MM.1S (cell line): ENCODE measurements around the gene KLHDC9.

Experiments used
- DNase-seq: peaks from one replicate; pipeline ENCODE4 v3.0.0-alpha.2; 2015
- H2AFZ ChIP-seq: fragments of 300-600 bp; sonication (generic); 2 replicates; pipeline ENCODE4 v1.6.0; 2016; ENCODE audit warnings: antibody characterized with exemption, low read length
- H3F3A ChIP-seq: fragments of 300-600 bp; sonication (generic); 2 replicates; pipeline ENCODE4 v1.6.1; 2016; ENCODE audit warnings: mild to moderate bottlenecking, antibody characterized with exemption, low read length, moderate library complexity, mixed read lengths; ENCODE audit not compliant: insufficient read depth
- H3K27ac ChIP-seq: fragments of 300-600 bp; sonication (generic); 2 replicates; pipeline ENCODE4 v1.5.1; 2016; ENCODE audit warnings: mild to moderate bottlenecking, low read length
- H3K27me3 ChIP-seq: fragments of 300-600 bp; sonication (generic); replicated peaks from 2 replicates; pipeline ENCODE4 v1.6.0; 2016; ENCODE audit warnings: low read length; ENCODE audit not compliant: insufficient read depth
- H3K36me3 ChIP-seq: fragments of 300-600 bp; sonication (generic); replicated peaks from 2 replicates; pipeline ENCODE4 v1.6.1; 2016; ENCODE audit warnings: mild to moderate bottlenecking, low read length, mixed read lengths; ENCODE audit not compliant: insufficient read depth
- H3K4me1 ChIP-seq: fragments of 300-600 bp; sonication (generic); 2 replicates; pipeline ENCODE4 v1.6.1; 2016; ENCODE audit warnings: low read length, mixed read lengths
- H3K4me2 ChIP-seq: fragments of 300-600 bp; sonication (generic); 2 replicates; pipeline ENCODE4 v1.6.0; 2016; ENCODE audit warnings: low read depth, low read length
- H3K4me3 ChIP-seq: fragments of 300-600 bp; sonication (generic); 2 replicates; pipeline ENCODE4 v1.5.1; 2016; ENCODE audit warnings: low read length, mixed read lengths
- H3K79me2 ChIP-seq: fragments of 300-600 bp; sonication (generic); 2 replicates; pipeline ENCODE4 v1.6.1; 2016; ENCODE audit warnings: mixed run types, low read length, mixed read lengths
- H3K9ac ChIP-seq: fragments of 300-600 bp; sonication (generic); 2 replicates; pipeline ENCODE4 v1.6.1; 2016; ENCODE audit warnings: low read length, mixed read lengths
- H3K9me2 ChIP-seq: fragments of 300-600 bp; sonication (generic); replicated peaks from 2 replicates; pipeline ENCODE4 v1.6.1; 2016; ENCODE audit warnings: mild to moderate bottlenecking, low read length, mixed read lengths; ENCODE audit not compliant: insufficient read depth
- H3K9me3 ChIP-seq: fragments of 300-600 bp; sonication (generic); replicated peaks from 2 replicates; pipeline ENCODE4 v1.6.1; 2016; ENCODE audit warnings: mild to moderate bottlenecking, low read length, mixed read lengths; ENCODE audit not compliant: insufficient read depth
- H4K20me1 ChIP-seq: fragments of 300-600 bp; sonication (generic); 2 replicates; pipeline ENCODE4 v1.6.1; 2016; ENCODE audit warnings: mild to moderate bottlenecking, low read length, moderate library complexity, mixed read lengths; ENCODE audit not compliant: insufficient read depth
- EZH2 ChIP-seq: fragments of 300-600 bp; sonication (generic); optimal IDR thresholded peaks from 2 replicates; pipeline ENCODE3; 2017; ENCODE audit warnings: low read depth, mild to moderate bottlenecking, antibody characterized with exemption, low read length, mixed read lengths
- EZH2phosphoT487 ChIP-seq: fragments of 300-600 bp; sonication (generic); IDR thresholded peaks from 2 replicates; pipeline ENCODE4 v1.6.1; 2018; ENCODE audit warnings: antibody characterized with exemption, low read length
- TF ChIP-seq, protein P1 (sequence below): fragments of 300-600 bp; sonication (generic); IDR thresholded peaks from 2 replicates; pipeline ENCODE4 v1.5.1; 2016; ENCODE audit warnings: antibody characterized with exemption, low read length, mixed read lengths

KLHDC9 gene

DNA sequence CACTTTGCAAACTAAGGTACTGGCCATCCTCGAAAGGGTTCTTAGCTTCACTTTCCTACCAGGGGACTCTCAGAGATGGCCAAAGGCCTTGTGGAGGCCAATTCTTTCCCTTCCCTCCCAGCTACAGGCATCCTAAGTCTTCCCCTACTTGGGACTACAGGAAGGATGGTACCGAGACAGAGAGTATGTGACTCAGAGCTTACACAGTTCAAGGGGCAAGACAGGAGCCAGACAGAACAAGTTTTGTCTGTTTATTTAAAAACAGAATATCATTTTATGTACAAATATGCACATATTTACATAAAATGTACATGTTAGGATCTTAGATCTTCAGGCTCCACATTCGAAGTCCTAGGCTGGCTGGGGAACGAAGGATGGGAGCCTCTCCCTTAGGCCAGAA lies 27.4 kb upstream of the KLHDC9 start:
- H3F3A ChIP-seq: peaks cover 25% of the 10 kb centered on the region
- peaks cover 39% of the 10 kb centered on the region for H3K79me2 ChIP-seq
- no peaks in the 10 kb centered on the region for H3K36me3 ChIP-seq
- peak overlapping the region; percentile 90; the same call in 1 of the 2 replicates for H3K4me2 ChIP-seq
- no peaks in the 10 kb centered on the region for H3K9me3 ChIP-seq
- H4K20me1 ChIP-seq: no peaks in the 10 kb centered on the region
- TF ChIP-seq EZH2 (no peak), EZH2phosphoT487 (no peak)
- TF ChIP-seq, protein P1, sequence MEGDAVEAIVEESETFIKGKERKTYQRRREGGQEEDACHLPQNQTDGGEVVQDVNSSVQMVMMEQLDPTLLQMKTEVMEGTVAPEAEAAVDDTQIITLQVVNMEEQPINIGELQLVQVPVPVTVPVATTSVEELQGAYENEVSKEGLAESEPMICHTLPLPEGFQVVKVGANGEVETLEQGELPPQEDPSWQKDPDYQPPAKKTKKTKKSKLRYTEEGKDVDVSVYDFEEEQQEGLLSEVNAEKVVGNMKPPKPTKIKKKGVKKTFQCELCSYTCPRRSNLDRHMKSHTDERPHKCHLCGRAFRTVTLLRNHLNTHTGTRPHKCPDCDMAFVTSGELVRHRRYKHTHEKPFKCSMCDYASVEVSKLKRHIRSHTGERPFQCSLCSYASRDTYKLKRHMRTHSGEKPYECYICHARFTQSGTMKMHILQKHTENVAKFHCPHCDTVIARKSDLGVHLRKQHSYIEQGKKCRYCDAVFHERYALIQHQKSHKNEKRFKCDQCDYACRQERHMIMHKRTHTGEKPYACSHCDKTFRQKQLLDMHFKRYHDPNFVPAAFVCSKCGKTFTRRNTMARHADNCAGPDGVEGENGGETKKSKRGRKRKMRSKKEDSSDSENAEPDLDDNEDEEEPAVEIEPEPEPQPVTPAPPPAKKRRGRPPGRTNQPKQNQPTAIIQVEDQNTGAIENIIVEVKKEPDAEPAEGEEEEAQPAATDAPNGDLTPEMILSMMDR: no peak
- no peaks in the 10 kb centered on the region for H3K27me3 ChIP-seq
- H3K27ac ChIP-seq: peak overlapping the region; percentile 94
- H3K4me3 ChIP-seq: no peak overlapping the region
- peak overlapping the region; percentile 97; the same call in 1 of the 2 replicates for H3K9ac ChIP-seq
- no peak for DNase-seq
- peak overlapping the region; percentile 22; the same call in 1 of the 2 replicates for H2AFZ ChIP-seq
- H3K4me1 ChIP-seq: peaks cover 33% of the 10 kb centered on the region
- no peaks in the 10 kb centered on the region for H3K9me2 ChIP-seq

DNA sequence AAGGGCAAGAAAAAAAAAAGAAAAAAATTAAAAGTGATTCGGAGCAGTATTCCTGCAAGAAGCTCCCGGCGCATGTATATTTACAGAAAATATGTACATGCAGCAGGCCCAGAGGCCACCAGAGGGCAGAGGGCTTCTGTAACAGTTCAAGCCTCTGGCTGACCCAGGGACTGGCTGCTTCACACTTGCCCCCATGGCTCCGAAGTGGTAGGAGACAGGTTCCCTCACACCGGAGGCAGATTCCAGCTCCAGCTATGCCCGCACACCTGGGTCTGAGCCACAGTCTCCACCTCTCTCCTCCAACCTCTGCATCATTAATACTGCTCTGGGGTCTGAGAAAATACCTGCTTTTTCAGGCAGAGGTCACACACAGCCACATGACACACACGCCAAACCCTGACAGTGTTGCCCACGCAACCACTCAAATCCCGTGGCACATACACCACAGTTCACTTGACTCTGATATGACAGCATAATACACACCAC lies 26.2 kb upstream of the KLHDC9 start:
- Histone ChIP-seq H3K9me2 (no peaks in the 10 kb centered on the region), H3K27me3 (no peaks in the 10 kb centered on the region), H3K9me3 (no peaks in the 10 kb centered on the region), H3K27ac (no peak overlapping the region), H3K4me2 (no peak overlapping the region), H3K4me3 (no peak overlapping the region), H3K4me1 (peaks cover 25% of the 10 kb centered on the region), H3K79me2 (peaks cover 28% of the 10 kb centered on the region), H3K36me3 (no peaks in the 10 kb centered on the region), H4K20me1 (no peaks in the 10 kb centered on the region), H2AFZ (no peak overlapping the region), H3F3A (peaks cover 25% of the 10 kb centered on the region), H3K9ac (no peak overlapping the region)
- peak; percentile 74 for DNase-seq
- TF ChIP-seq EZH2phosphoT487 (no peak), EZH2 (no peak)
- TF ChIP-seq, protein P1: peak; percentile 67

DNA sequence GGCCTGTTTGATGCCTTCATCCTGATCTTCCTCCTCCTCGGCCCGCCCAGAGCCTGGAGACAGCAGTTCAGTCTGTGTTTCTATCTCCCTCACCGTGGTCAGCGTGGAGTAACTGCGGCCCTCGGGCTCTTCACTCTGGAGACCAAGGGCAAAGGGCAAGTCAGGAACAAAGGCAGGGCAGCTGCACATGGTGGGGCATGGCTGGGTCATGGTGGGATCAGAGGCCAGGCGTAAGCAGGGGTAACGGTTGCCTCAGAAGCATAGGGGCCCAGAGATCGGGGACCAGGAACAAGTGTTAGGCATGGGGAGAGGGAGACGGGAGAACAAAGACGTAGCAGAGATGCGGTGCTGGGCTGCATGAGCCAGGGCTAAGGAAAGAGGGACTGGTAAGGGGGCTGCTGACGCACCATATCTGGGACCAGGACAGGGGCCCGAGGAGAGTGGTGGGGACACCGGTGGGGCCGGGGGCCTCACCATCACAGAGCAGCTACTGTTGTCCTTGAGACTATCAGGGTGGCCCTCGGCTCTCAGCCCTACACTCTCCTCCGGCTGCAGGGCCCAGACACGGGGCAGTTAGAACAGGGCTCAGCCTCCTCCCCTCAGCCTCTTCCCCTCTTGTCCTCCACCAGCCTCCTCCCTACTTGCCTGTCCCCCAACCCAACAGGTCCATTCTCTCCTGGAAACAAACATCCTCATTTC lies 25.3 kb upstream of the KLHDC9 start:
- no peak for DNase-seq
- no peak overlapping the region for H3K4me2 ChIP-seq
- TF ChIP-seq EZH2phosphoT487: no peak
- no peak for TF ChIP-seq EZH2
- TF ChIP-seq, protein P1: no peak
- no peaks in the 10 kb centered on the region for H3K36me3 ChIP-seq
- H3K4me1 ChIP-seq: peaks cover 18% of the 10 kb centered on the region
- no peaks in the 10 kb centered on the region for H3K9me3 ChIP-seq
- no peak overlapping the region for H2AFZ ChIP-seq
- no peaks in the 10 kb centered on the region for H3K9me2 ChIP-seq
- H3K79me2 ChIP-seq: peaks cover 18% of the 10 kb centered on the region
- no peaks in the 10 kb centered on the region for H4K20me1 ChIP-seq
- H3K27me3 ChIP-seq: no peaks in the 10 kb centered on the region
- H3K27ac ChIP-seq: no peak overlapping the region
- peaks cover 25% of the 10 kb centered on the region for H3F3A ChIP-seq
- no peak overlapping the region for H3K4me3 ChIP-seq
- H3K9ac ChIP-seq: no peak overlapping the region
